Astrocyte (in vitro differentiated cells and primary cell): Measurements from ENCODE around the gene CDS2. TPM values are rescaled to one million over a fixed set of nuclear protein-coding genes. Genes with fewer than 3 reads are reported as not detected.

Experiments
- DNase-seq: peaks from one replicate; pipeline ENCODE4 v3.0.0-alpha.2; 2010; ENCODE audit warnings: low read depth
- FAIRE-seq: peaks from 2 replicates; lab custom pipeline; 2011; peaks lifted over from hg19 to GRCh38; lab: Jason Lieb, UNC
- H2AFZ ChIP-seq: 2 replicates; pipeline ENCODE4 v1.6.0; 2012; ENCODE audit warnings: low read depth, low read length, inconsistent platforms
- H3K27ac ChIP-seq: 2 replicates; pipeline ENCODE4 v1.5.1; 2011; ENCODE audit warnings: low read depth, low read length, inconsistent platforms
- H3K27me3 ChIP-seq: 2 replicates; pipeline ENCODE4 v1.6.0; 2011; ENCODE audit warnings: low read length, inconsistent platforms; ENCODE audit not compliant: insufficient read depth
- H3K36me3 ChIP-seq: 2 replicates; pipeline ENCODE4 v1.5.1; 2011; ENCODE audit warnings: low read length, inconsistent platforms; ENCODE audit not compliant: insufficient read depth
- H3K4me1 ChIP-seq: 2 replicates; pipeline ENCODE4 v1.5.1; 2011; ENCODE audit warnings: low read length, inconsistent platforms; ENCODE audit not compliant: insufficient read depth
- H3K4me2 ChIP-seq: 2 replicates; pipeline ENCODE4 v1.6.0; 2012; ENCODE audit warnings: low read length, inconsistent platforms
- H3K4me3 ChIP-seq: 2 replicates; pipeline ENCODE4 v1.5.1; 2011; ENCODE audit warnings: low read depth, mild to moderate bottlenecking, low read length, inconsistent platforms; ENCODE audit not compliant: insufficient read depth
- H3K79me2 ChIP-seq: 2 replicates; pipeline ENCODE4 v1.6.0; 2012; ENCODE audit warnings: mild to moderate bottlenecking, low read length, inconsistent platforms; ENCODE audit not compliant: insufficient read depth
- H3K9ac ChIP-seq: 2 replicates; pipeline ENCODE4 v1.6.0; 2012; ENCODE audit warnings: mild to moderate bottlenecking, low read length, inconsistent platforms
- H3K9me3 ChIP-seq: 2 replicates; pipeline ENCODE4 v1.5.1; 2012; ENCODE audit warnings: low read depth, mild to moderate bottlenecking, low read length, inconsistent platforms; ENCODE audit not compliant: insufficient read depth
- H4K20me1 ChIP-seq: 2 replicates; pipeline ENCODE4 v1.6.0; 2012; ENCODE audit warnings: low read length, inconsistent platforms; ENCODE audit not compliant: insufficient read depth
- H3K27ac Mint-ChIP-seq: one replicate; pipeline ENCODE4 v1.8.0; 2021; ENCODE audit warnings: mild to moderate bottlenecking, mixed read lengths; ENCODE audit not compliant: unreplicated experiment
- H3K27me3 Mint-ChIP-seq: one replicate; pipeline ENCODE4 v1.8.0; 2021; ENCODE audit warnings: low read depth, mixed read lengths; ENCODE audit not compliant: unreplicated experiment
- H3K36me3 Mint-ChIP-seq: one replicate; pipeline ENCODE4 v1.8.0; 2021; ENCODE audit warnings: low read depth, mixed read lengths; ENCODE audit not compliant: unreplicated experiment
- H3K4me1 Mint-ChIP-seq: one replicate; pipeline ENCODE4 v1.8.0; 2021; ENCODE audit warnings: low read depth, mixed read lengths; ENCODE audit not compliant: unreplicated experiment
- H3K4me3 Mint-ChIP-seq: one replicate; pipeline ENCODE4 v1.8.0; 2021; ENCODE audit warnings: mild to moderate bottlenecking, moderate library complexity, mixed read lengths; ENCODE audit not compliant: unreplicated experiment
- H3K9me3 Mint-ChIP-seq: one replicate; pipeline ENCODE4 v1.8.0; 2021; ENCODE audit warnings: mild to moderate bottlenecking, mixed read lengths; ENCODE audit not compliant: unreplicated experiment
- EZH2 ChIP-seq: IDR thresholded peaks from 2 replicates; pipeline ENCODE4 v1.6.1; 2012; ENCODE audit warnings: mild to moderate bottlenecking, low read length, inconsistent platforms; ENCODE audit not compliant: insufficient read depth
- total RNA-seq: library from RNA; stranded (reverse); gene quantifications from 2 replicates; pipeline ENCODE4 v1.2.1, GENCODE V29; 2021
- TF ChIP-seq, protein P1 (sequence below): IDR thresholded peaks from 2 replicates; pipeline ENCODE4 v1.5.1; 2011; ENCODE audit warnings: low read depth, mild to moderate bottlenecking, inconsistent platforms, low read length, moderate library complexity; ENCODE audit not compliant: insufficient read depth

CDS2 gene
- total RNA-seq, 1 donor from 2014 or later: 53.9 TPM

DNA sequence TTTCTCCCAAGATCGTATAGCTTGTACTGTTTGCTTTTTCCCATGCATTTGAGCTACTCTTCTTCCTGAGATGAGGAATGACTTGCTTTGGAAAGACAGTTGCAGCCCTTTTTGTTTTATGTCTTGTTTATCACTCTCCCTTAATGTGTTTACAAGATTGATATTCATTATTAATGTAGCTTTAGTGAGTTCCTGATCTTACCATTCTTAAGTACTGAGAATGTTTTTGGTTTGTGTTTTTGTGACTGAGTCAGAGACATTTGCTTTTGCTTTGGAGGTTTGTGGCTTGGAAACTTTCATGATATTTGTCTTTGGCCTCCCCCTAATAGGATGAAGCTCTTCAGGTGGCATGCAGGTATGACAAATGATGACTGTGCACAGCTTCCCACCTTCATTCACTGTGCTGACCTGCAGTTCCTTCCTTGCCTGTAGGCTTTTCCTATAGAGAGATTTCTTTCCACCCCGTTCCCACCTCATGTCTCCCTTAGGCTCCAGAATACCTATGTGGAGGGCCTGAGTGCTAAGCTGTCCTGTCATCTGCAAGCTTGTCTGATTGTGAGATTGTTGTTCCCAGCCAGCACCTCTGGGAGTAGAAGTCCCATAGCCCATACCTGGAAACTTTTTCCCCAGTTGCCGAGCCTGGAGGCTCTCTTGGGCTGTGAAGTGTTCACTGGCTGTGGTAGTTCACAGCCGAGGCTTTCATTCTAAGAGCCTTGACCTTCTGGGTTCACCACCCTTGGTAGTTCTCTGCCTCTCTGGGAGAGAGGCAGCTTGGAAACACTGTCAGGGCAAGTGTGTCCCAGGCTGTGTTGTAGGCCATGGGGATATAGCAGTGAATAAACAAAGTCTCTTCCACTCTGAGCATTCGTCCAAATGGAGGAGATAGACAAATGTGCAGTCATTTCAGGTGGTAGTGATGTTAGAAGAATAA is 27.1 kb downstream of the CDS2 start:
- no peak overlapping the region for H2AFZ ChIP-seq
- no peak overlapping the region for H3K4me3 ChIP-seq
- peaks cover 61% of the 10 kb centered on the region for H3K79me2 ChIP-seq
- TF ChIP-seq EZH2: no peak
- TF ChIP-seq, protein P1, sequence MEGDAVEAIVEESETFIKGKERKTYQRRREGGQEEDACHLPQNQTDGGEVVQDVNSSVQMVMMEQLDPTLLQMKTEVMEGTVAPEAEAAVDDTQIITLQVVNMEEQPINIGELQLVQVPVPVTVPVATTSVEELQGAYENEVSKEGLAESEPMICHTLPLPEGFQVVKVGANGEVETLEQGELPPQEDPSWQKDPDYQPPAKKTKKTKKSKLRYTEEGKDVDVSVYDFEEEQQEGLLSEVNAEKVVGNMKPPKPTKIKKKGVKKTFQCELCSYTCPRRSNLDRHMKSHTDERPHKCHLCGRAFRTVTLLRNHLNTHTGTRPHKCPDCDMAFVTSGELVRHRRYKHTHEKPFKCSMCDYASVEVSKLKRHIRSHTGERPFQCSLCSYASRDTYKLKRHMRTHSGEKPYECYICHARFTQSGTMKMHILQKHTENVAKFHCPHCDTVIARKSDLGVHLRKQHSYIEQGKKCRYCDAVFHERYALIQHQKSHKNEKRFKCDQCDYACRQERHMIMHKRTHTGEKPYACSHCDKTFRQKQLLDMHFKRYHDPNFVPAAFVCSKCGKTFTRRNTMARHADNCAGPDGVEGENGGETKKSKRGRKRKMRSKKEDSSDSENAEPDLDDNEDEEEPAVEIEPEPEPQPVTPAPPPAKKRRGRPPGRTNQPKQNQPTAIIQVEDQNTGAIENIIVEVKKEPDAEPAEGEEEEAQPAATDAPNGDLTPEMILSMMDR: no peak
- peak; percentile 23 for DNase-seq
- H3K4me2 ChIP-seq: peak overlapping the region; percentile 11
- Mint-ChIP-seq H3K27me3 (no peaks in the 10 kb centered on the region), H3K4me1 (peaks cover 26% of the 10 kb centered on the region), H3K27ac (peak overlapping the region; percentile 17), H3K36me3 (peaks cover 3% of the 10 kb centered on the region), H3K4me3 (no peak overlapping the region), H3K9me3 (no peaks in the 10 kb centered on the region)
- H3K4me1 ChIP-seq: peaks cover 28% of the 10 kb centered on the region
- H4K20me1 ChIP-seq: peaks cover 45% of the 10 kb centered on the region
- no peak overlapping the region for H3K9ac ChIP-seq
- no peaks in the 10 kb centered on the region for H3K9me3 ChIP-seq
- FAIRE-seq: no peak
- no peak overlapping the region for H3K27ac ChIP-seq
- no peaks in the 10 kb centered on the region for H3K36me3 ChIP-seq
- no peaks in the 10 kb centered on the region for H3K27me3 ChIP-seq

DNA sequence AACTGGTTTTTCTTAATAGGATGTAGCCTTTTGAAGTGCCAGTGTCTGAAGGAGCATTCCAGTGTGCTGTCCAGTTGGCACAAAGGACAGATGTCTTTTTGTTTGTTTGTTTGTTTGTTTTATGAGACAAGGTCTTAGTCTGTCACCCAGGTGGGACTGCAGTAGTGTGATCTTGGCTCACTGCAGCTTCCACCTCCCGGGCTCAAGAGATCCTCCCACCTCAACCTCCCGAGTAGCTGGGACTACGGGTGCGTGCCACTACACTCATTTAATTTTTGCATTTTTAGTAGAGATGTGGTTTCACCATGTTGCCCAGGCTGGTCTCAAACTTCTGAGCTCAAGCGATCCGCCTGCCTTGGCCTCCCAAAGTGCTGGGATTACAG is 27.7 kb downstream of the CDS2 start:
- Mint-ChIP-seq H3K36me3 (peaks cover 3% of the 10 kb centered on the region), H3K9me3 (no peaks in the 10 kb centered on the region), H3K4me1 (peaks cover 26% of the 10 kb centered on the region), H3K27ac (no peak overlapping the region), H3K4me3 (no peak overlapping the region), H3K27me3 (no peaks in the 10 kb centered on the region)
- H3K4me3 ChIP-seq: no peak overlapping the region
- FAIRE-seq (no peak), DNase-seq (no peak)
- H4K20me1 ChIP-seq: peaks cover 45% of the 10 kb centered on the region
- peaks cover 28% of the 10 kb centered on the region for H3K4me1 ChIP-seq
- peaks cover 60% of the 10 kb centered on the region for H3K79me2 ChIP-seq
- no peak overlapping the region for H3K9ac ChIP-seq
- H3K4me2 ChIP-seq: no peak overlapping the region
- H3K36me3 ChIP-seq: no peaks in the 10 kb centered on the region
- TF ChIP-seq EZH2: no peak
- TF ChIP-seq, protein P1: no peak
- H3K27me3 ChIP-seq: no peaks in the 10 kb centered on the region
- no peak overlapping the region for H2AFZ ChIP-seq
- H3K27ac ChIP-seq: no peak overlapping the region
- H3K9me3 ChIP-seq: no peaks in the 10 kb centered on the region

DNA sequence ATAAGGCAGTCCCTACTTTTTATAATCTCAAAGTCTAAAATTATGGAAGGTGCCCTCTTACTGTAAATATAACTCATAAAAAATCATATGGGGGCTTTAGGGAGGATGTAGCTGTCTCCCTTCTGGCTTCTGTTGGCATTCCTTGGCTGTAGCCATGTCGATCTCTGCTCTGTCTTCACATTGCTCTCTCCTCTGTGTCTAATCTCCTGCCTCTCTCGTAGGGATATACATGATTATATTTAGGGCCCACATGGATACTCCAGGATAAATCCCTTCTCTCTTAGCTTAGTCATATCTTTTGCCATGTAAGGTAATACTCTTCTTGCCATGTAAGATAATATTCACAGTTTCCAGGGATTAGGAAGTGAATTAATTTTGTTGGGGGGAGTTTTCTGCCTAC is 28.6 kb downstream of the CDS2 start:
- Histone ChIP-seq H3K9ac (no peak overlapping the region), H3K4me1 (peaks cover 28% of the 10 kb centered on the region), H3K9me3 (no peaks in the 10 kb centered on the region), H3K79me2 (peaks cover 54% of the 10 kb centered on the region), H3K4me2 (no peak overlapping the region), H4K20me1 (peaks cover 44% of the 10 kb centered on the region), H3K36me3 (no peaks in the 10 kb centered on the region), H2AFZ (no peak overlapping the region), H3K4me3 (no peak overlapping the region), H3K27ac (no peak overlapping the region), H3K27me3 (no peaks in the 10 kb centered on the region)
- Mint-ChIP-seq H3K36me3 (peaks cover 3% of the 10 kb centered on the region), H3K9me3 (no peaks in the 10 kb centered on the region), H3K4me3 (no peak overlapping the region), H3K27ac (no peak overlapping the region), H3K4me1 (peaks cover 26% of the 10 kb centered on the region), H3K27me3 (no peaks in the 10 kb centered on the region)
- DNase-seq: no peak
- FAIRE-seq: no peak
- no peak for TF ChIP-seq EZH2
- TF ChIP-seq, protein P1: no peak
